ENCODE results near the gene FHOD1.

GRCh38 chr16:67280090-67281015 is 33.1 kb upstream of the FHOD1 start:
- TF ChIP-seq GATA2 (IDR thresholded peaks at IDR 0.05; ENCODE audit: low read depth, low read length), result no peak
- TF ChIP-seq GATA3 (IDR thresholded peaks at IDR 0.05; ENCODE audit: low read depth, low read length), result no peak

Measured in SH-SY5Y (cell line).